ENCODE measurements around the gene PTGER2.

- TF ChIP-seq CTCF (IDR thresholded peaks at IDR 0.05) = no peak
- no peak for TF ChIP-seq POLR2A (IDR thresholded peaks at IDR 0.05)
Measured at GRCh38 chr14:52271538-52271937, 42.6 kb upstream of the PTGER2 start.

Measured in adrenal gland (tissue), 5 donors.